Measurements from ENCODE around the gene TRIO.
"Not testable (repeated sequence)": the region's sequence is repeated elsewhere in the genome, so short reads cannot be mapped to it uniquely, and the experiment has no call there.

Gene TRIO

GRCh38 chr5:14383923-14384322 lies 240.8 kb downstream of the TRIO start:
- Mint-ChIP-seq H3K27me3 (ENCODE audit: low read depth) (peaks cover 16% of the 10 kb centered on the region), H3K9me3 (no peaks in the 10 kb centered on the region)

DNA sequence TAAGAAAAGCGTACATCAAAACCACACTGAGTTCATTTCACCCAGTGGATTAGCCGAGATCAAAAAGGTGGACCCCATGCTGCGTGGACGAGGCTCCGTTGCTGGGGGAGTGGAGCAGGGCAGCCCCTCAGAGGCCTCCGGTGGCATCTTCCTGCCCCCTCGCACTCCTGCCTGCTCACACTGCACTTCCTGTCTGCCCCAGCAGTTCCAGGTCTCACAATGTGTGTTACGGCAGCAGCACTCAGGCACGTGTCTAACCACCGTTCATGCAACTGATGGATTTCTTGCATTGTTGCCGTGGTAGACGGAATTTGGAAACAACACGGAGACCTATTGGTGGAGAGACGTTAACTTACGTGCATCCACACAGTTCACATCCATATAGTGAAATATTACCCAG lies 241.9 kb downstream of the TRIO start:
- no peak overlapping the region for H3K27ac Mint-ChIP-seq
- peaks cover 3% of the 10 kb centered on the region for H3K4me1 Mint-ChIP-seq (ENCODE audit: low read depth)
- no peak for DNase-seq (ENCODE audit: low spot score)
- H3K4me3 Mint-ChIP-seq = no peak overlapping the region
- H3K36me3 Mint-ChIP-seq (ENCODE audit: low read depth) = no peaks in the 10 kb centered on the region
- H3K27me3 Mint-ChIP-seq (ENCODE audit: low read depth) = peaks cover 18% of the 10 kb centered on the region
- no peaks in the 10 kb centered on the region for H3K9me3 Mint-ChIP-seq

More at GRCh38 chr5:14383923-14384322, 240.8 kb downstream of the TRIO start:
- Mint-ChIP-seq H3K36me3 (ENCODE audit: low read depth) (no peaks in the 10 kb centered on the region), H3K4me3 (no peak overlapping the region), H3K4me1 (ENCODE audit: low read depth) (peaks cover 3% of the 10 kb centered on the region), H3K27ac (no peak overlapping the region)
- no peak for DNase-seq (ENCODE audit: low spot score)

DNA sequence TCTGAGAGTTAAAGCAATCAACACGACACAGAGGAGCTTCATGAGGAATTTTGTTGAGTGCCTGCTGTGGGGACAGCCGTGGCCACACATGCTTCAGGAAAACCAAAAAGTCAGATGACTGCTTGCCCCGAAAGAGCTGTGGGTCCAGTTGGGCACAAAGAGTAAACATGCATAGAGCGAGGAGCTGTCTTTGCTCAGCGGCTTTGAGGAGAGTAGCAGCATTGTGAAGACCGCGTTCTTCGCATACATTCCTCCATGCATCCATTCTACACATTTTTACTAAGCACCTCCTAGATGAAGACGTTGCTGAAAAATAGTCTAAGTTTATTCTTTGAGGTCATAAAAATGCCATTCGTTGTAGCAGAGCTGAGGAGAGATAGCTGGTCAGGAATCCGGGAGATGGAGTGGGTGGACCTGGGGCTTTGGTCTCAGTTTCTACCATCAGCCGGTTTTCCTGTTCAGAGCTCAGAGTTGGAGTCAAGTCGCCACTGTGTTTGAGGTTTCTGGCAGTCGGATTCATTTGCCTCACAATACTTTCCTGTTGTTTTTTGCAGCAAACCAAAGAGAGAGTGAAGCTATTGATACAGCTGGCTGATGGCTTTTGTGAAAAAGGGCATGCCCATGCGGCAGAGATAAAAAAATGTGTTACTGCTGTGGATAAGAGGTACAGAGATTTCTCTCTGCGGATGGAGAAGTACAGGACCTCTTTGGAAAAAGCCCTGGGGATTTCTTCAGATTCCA lies 243.9 kb downstream of the TRIO start:
- Mint-ChIP-seq H3K36me3 (ENCODE audit: low read depth) (no peaks in the 10 kb centered on the region), H3K4me1 (ENCODE audit: low read depth) (peaks cover 3% of the 10 kb centered on the region), H3K9me3 (peaks cover 2% of the 10 kb centered on the region), H3K27ac (no peak overlapping the region), H3K4me3 (no peak overlapping the region), H3K27me3 (ENCODE audit: low read depth) (peaks cover 23% of the 10 kb centered on the region)
- DNase-seq (ENCODE audit: low spot score) = no peak

DNA sequence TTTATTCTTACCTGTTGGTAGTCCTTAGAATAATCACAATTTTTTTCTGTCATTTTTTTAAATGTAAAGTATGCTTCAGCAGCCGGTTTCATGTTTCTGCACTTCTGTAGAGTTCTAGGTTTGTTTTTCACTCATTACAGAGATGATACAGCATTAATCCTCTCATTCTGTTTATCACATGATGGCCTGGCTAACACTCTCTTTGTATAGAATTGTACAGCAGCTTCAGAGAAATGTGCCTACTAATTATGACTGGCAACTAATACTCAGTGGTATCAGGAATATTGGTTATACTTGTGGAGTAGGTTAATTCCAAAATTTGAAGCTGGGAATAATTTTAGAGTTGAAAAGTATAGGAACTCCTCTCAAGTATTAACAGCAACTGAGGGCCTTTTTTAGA lies 245.6 kb downstream of the TRIO start:
- Mint-ChIP-seq H3K36me3 (ENCODE audit: low read depth) (no peaks in the 10 kb centered on the region), H3K9me3 (peaks cover 3% of the 10 kb centered on the region), H3K4me1 (ENCODE audit: low read depth) (peaks cover 5% of the 10 kb centered on the region), H3K4me3 (no peak overlapping the region), H3K27ac (no peak overlapping the region), H3K27me3 (ENCODE audit: low read depth) (peaks cover 23% of the 10 kb centered on the region)
- no peak for DNase-seq (ENCODE audit: low spot score)

DNA sequence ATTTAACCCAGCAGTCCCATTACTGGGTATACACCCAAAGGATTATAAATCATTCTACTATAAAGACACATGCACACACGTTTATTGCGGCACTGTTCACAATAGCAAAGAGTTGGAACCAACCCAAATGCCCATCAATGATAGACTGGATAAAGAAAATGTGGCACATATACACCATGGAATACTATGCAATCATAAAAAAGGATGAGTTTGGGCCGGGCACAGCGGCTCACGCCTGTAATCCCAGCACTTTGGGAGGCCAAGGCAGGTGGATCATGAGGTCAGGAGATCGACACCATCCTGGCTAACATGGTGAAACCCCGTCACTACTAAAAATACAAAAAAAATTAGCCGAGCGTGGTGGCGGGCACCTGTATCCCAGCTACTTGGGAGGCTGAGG lies 249.4 kb downstream of the TRIO start:
- H3K27me3 Mint-ChIP-seq (ENCODE audit: low read depth); H3K9me3 Mint-ChIP-seq; H3K36me3 Mint-ChIP-seq (ENCODE audit: low read depth): not testable (repeated sequence)

DNA sequence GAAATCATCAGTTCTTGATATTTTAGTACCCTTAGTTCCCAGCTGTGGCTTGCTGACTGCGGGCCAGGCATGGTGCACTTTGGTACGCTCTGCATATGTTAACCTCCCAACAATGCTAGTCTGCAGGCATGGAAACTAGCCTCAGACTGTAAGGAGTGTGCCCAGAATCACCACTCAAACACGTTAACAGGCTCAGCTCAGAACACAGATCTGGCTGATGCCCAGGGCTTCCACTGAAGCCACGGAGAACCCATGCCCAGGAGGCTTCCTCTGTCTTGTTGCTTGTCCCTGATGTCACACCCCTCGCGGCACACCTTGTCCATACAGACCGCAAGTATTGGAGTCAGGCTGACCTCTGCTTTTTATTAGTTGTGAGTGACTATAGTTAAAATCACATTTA lies 251.2 kb downstream of the TRIO start:
- Mint-ChIP-seq H3K4me1 (ENCODE audit: low read depth) (peaks cover 16% of the 10 kb centered on the region), H3K9me3 (peaks cover 3% of the 10 kb centered on the region), H3K27ac (no peak overlapping the region), H3K4me3 (no peak overlapping the region), H3K36me3 (ENCODE audit: low read depth) (no peaks in the 10 kb centered on the region), H3K27me3 (ENCODE audit: low read depth) (peaks cover 7% of the 10 kb centered on the region)
- DNase-seq (ENCODE audit: low spot score) = no peak

More for the DNA sequence above, 249.4 kb downstream of the TRIO start:
- not testable (repeated sequence) for DNase-seq (ENCODE audit: low spot score); H3K27ac Mint-ChIP-seq; H3K4me1 Mint-ChIP-seq (ENCODE audit: low read depth); H3K4me3 Mint-ChIP-seq

GRCh38 chr5:14395411-14395810 lies 252.3 kb downstream of the TRIO start:
- Mint-ChIP-seq H3K36me3 (ENCODE audit: low read depth) (no peaks in the 10 kb centered on the region), H3K4me3 (no peak overlapping the region)

GRCh38 chr5:14396066-14396465 lies 252.9 kb downstream of the TRIO start:
- H3K27ac Mint-ChIP-seq = no peak overlapping the region
- peaks cover 26% of the 10 kb centered on the region for H3K4me1 Mint-ChIP-seq (ENCODE audit: low read depth)
- DNase-seq (ENCODE audit: low spot score) = no peak
- no peaks in the 10 kb centered on the region for H3K36me3 Mint-ChIP-seq (ENCODE audit: low read depth)
- peaks cover 3% of the 10 kb centered on the region for H3K9me3 Mint-ChIP-seq
- no peak overlapping the region for H3K4me3 Mint-ChIP-seq
- H3K27me3 Mint-ChIP-seq (ENCODE audit: low read depth) = no peaks in the 10 kb centered on the region

More at GRCh38 chr5:14395411-14395810, 252.3 kb downstream of the TRIO start:
- Mint-ChIP-seq H3K9me3 (peaks cover 3% of the 10 kb centered on the region), H3K27me3 (ENCODE audit: low read depth) (peaks cover 4% of the 10 kb centered on the region), H3K27ac (no peak overlapping the region), H3K4me1 (ENCODE audit: low read depth) (peaks cover 21% of the 10 kb centered on the region)
- no peak for DNase-seq (ENCODE audit: low spot score)

DNA sequence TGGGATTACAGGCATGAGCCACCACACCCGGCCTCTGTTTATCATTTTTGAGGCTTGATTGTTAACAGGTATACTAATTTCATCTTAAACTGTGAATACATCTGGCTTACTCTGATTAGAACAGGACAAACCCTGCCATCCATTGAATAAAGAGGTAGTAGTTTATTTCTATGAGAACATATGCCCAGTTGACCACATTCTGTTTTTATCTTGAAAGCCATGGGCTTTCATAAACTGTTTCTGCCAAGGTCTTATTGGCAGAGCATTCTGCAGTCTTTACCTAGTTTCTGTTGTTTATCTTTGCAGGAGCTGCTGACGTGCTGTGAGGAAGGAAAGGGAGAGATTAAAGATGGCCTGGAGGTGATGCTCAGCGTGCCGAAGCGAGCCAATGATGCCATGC lies 253.6 kb downstream of the TRIO start:
- Mint-ChIP-seq H3K4me3 (no peak overlapping the region), H3K27ac (no peak overlapping the region), H3K9me3 (peaks cover 3% of the 10 kb centered on the region), H3K4me1 (ENCODE audit: low read depth) (peaks cover 32% of the 10 kb centered on the region), H3K27me3 (ENCODE audit: low read depth) (no peaks in the 10 kb centered on the region), H3K36me3 (ENCODE audit: low read depth) (no peaks in the 10 kb centered on the region)
- no peak for DNase-seq (ENCODE audit: low spot score)

DNA sequence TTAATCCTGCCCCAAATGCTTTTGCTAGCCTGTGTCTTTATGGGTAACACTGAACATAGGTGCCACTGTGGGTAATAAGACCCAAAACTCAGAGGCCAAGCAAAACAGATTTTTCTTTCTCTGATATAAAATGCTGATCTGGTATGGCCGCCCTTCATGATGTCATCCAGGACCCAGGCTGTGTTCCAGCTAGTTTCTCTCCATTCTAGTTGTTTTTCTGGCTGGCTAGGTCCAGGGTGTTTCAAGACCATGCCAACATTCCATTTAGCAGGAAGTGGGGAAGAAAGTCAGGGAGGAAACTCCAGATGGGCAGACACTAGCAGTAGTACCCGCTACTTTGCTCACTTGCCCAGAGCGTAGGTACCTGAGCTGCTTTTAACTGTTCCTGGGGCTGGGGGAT lies 254.6 kb downstream of the TRIO start:
- H3K4me3 Mint-ChIP-seq = no peak overlapping the region
- H3K36me3 Mint-ChIP-seq (ENCODE audit: low read depth) = peaks cover 6% of the 10 kb centered on the region
- H3K27ac Mint-ChIP-seq = no peak overlapping the region
- H3K4me1 Mint-ChIP-seq (ENCODE audit: low read depth) = peaks cover 37% of the 10 kb centered on the region
- H3K9me3 Mint-ChIP-seq = peaks cover 7% of the 10 kb centered on the region
- H3K27me3 Mint-ChIP-seq (ENCODE audit: low read depth) = no peaks in the 10 kb centered on the region
- DNase-seq (ENCODE audit: low spot score) = no peak

- H3K36me3 Mint-ChIP-seq (ENCODE audit: low read depth) = peaks cover 7% of the 10 kb centered on the region
- no peak for DNase-seq (ENCODE audit: low spot score)
- H3K27me3 Mint-ChIP-seq (ENCODE audit: low read depth) = no peaks in the 10 kb centered on the region
- H3K4me1 Mint-ChIP-seq (ENCODE audit: low read depth) = peaks cover 41% of the 10 kb centered on the region
- no peak overlapping the region for H3K4me3 Mint-ChIP-seq
- no peak overlapping the region for H3K27ac Mint-ChIP-seq
- H3K9me3 Mint-ChIP-seq = peaks cover 14% of the 10 kb centered on the region
Measured at GRCh38 chr5:14399054-14399692, 256.0 kb downstream of the TRIO start.

GRCh38 chr5:14400085-14400484 lies 256.9 kb downstream of the TRIO start:
- H3K27me3 Mint-ChIP-seq (ENCODE audit: low read depth) = no peaks in the 10 kb centered on the region
- H3K27ac Mint-ChIP-seq = no peak overlapping the region
- peaks cover 7% of the 10 kb centered on the region for H3K36me3 Mint-ChIP-seq (ENCODE audit: low read depth)
- peaks cover 48% of the 10 kb centered on the region for H3K4me1 Mint-ChIP-seq (ENCODE audit: low read depth)
- no peak overlapping the region for H3K4me3 Mint-ChIP-seq
- no peak for DNase-seq (ENCODE audit: low spot score)
- peaks cover 15% of the 10 kb centered on the region for H3K9me3 Mint-ChIP-seq

DNA sequence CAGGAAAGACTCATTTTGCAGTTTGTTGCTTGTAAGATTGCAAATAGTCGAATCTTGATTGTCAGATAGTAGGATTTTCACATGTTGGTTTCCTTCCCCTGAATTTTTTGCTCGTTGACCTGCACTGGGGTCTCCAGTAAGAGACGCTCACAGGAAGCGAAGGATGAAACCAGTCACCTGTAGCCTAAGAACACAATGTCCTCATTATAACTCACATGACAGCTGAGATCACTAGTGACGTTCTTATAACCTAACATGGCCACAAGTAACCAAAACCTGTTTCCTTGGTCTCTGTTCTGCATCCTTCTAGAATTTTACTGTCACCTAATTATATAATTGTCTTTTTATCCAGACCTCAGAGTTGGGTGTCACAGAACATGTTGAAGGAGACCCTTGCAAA lies 257.5 kb downstream of the TRIO start:
- peaks cover 51% of the 10 kb centered on the region for H3K4me1 Mint-ChIP-seq (ENCODE audit: low read depth)
- H3K27ac Mint-ChIP-seq = no peak overlapping the region
- H3K4me3 Mint-ChIP-seq = no peak overlapping the region
- H3K36me3 Mint-ChIP-seq (ENCODE audit: low read depth) = peaks cover 7% of the 10 kb centered on the region
- no peak for DNase-seq (ENCODE audit: low spot score)
- no peaks in the 10 kb centered on the region for H3K27me3 Mint-ChIP-seq (ENCODE audit: low read depth)
- H3K9me3 Mint-ChIP-seq = peaks cover 15% of the 10 kb centered on the region

DNA sequence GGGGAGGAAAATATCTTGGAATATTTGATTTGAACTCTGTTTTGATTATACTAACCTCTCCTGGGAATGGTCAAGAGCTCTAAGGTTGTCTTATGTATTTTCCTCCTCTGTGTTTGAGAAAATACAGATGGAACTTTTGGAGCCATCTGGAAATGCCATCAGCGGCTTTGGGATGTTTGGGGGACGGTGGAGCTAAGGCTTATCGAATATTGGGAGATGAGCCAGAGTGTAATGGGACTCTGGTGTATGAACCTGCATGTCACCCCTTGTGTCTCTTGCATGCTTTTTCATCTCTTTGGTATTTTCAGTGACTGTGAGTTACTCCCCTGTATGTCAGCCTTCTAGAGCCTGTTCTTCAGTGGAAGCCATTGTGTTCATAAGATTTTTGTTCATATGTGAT lies 258.5 kb downstream of the TRIO start:
- no peak overlapping the region for H3K4me3 Mint-ChIP-seq
- peaks cover 15% of the 10 kb centered on the region for H3K9me3 Mint-ChIP-seq
- no peaks in the 10 kb centered on the region for H3K27me3 Mint-ChIP-seq (ENCODE audit: low read depth)
- peaks cover 53% of the 10 kb centered on the region for H3K4me1 Mint-ChIP-seq (ENCODE audit: low read depth)
- no peak for DNase-seq (ENCODE audit: low spot score)
- no peak overlapping the region for H3K27ac Mint-ChIP-seq
- peaks cover 7% of the 10 kb centered on the region for H3K36me3 Mint-ChIP-seq (ENCODE audit: low read depth)

All from T-helper 2 cell treated with Interferon-gamma antibody and Interleukin-4, amounts not matched to agents 5 μg/mL and 100 μg/mL, for 36 hours (primary cell).